ENCODE measurements around the gene ITGBL1.

DNA sequence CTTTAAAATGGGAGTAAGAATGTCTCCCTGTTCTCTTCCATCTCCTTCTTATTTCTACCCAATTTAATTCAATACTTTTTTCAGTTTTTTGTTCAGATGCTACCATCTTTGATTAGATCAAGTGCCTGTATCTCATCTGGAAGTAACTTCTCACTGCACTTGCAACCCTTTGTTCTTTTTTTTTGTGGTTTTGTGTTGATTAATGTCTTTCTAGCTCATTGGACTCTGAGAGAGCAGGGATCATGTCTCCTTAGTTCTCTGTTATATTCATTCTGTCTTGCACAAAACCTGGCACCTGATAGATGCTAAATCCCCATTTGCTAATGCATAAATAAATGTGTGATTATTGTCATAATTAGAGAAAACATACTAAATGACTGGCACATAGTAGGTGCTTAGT, 834 bp upstream of the ITGBL1 start:
- TF ChIP-seq, protein P1, sequence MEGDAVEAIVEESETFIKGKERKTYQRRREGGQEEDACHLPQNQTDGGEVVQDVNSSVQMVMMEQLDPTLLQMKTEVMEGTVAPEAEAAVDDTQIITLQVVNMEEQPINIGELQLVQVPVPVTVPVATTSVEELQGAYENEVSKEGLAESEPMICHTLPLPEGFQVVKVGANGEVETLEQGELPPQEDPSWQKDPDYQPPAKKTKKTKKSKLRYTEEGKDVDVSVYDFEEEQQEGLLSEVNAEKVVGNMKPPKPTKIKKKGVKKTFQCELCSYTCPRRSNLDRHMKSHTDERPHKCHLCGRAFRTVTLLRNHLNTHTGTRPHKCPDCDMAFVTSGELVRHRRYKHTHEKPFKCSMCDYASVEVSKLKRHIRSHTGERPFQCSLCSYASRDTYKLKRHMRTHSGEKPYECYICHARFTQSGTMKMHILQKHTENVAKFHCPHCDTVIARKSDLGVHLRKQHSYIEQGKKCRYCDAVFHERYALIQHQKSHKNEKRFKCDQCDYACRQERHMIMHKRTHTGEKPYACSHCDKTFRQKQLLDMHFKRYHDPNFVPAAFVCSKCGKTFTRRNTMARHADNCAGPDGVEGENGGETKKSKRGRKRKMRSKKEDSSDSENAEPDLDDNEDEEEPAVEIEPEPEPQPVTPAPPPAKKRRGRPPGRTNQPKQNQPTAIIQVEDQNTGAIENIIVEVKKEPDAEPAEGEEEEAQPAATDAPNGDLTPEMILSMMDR (IDR thresholded peaks at IDR 0.05): no peak
- TF ChIP-seq CBFB (CRISPR knock-in tag; IDR thresholded peaks at IDR 0.05; ENCODE audit: low read depth) (no peak), NR1H2 (CRISPR knock-in tag; IDR thresholded peaks at IDR 0.05) (no peak)
- TF ChIP-seq, protein P2, sequence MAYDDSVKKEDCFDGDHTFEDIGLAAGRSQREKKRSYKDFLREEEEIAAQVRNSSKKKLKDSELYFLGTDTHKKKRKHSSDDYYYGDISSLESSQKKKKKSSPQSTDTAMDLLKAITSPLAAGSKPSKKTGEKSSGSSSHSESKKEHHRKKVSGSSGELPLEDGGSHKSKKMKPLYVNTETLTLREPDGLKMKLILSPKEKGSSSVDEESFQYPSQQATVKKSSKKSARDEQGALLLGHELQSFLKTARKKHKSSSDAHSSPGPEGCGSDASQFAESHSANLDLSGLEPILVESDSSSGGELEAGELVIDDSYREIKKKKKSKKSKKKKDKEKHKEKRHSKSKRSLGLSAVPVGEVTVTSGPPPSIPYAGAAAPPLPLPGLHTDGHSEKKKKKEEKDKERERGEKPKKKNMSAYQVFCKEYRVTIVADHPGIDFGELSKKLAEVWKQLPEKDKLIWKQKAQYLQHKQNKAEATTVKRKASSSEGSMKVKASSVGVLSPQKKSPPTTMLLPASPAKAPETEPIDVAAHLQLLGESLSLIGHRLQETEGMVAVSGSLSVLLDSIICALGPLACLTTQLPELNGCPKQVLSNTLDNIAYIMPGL (CRISPR knock-in tag; IDR thresholded peaks at IDR 0.05): no peak
- TF ChIP-seq, protein P3, sequence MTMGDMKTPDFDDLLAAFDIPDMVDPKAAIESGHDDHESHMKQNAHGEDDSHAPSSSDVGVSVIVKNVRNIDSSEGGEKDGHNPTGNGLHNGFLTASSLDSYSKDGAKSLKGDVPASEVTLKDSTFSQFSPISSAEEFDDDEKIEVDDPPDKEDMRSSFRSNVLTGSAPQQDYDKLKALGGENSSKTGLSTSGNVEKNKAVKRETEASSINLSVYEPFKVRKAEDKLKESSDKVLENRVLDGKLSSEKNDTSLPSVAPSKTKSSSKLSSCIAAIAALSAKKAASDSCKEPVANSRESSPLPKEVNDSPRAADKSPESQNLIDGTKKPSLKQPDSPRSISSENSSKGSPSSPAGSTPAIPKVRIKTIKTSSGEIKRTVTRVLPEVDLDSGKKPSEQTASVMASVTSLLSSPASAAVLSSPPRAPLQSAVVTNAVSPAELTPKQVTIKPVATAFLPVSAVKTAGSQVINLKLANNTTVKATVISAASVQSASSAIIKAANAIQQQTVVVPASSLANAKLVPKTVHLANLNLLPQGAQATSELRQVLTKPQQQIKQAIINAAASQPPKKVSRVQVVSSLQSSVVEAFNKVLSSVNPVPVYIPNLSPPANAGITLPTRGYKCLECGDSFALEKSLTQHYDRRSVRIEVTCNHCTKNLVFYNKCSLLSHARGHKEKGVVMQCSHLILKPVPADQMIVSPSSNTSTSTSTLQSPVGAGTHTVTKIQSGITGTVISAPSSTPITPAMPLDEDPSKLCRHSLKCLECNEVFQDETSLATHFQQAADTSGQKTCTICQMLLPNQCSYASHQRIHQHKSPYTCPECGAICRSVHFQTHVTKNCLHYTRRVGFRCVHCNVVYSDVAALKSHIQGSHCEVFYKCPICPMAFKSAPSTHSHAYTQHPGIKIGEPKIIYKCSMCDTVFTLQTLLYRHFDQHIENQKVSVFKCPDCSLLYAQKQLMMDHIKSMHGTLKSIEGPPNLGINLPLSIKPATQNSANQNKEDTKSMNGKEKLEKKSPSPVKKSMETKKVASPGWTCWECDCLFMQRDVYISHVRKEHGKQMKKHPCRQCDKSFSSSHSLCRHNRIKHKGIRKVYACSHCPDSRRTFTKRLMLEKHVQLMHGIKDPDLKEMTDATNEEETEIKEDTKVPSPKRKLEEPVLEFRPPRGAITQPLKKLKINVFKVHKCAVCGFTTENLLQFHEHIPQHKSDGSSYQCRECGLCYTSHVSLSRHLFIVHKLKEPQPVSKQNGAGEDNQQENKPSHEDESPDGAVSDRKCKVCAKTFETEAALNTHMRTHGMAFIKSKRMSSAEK (CRISPR knock-in tag; IDR thresholded peaks at IDR 0.05; ENCODE audit: borderline replicate concordance): no peak
